Hepatocyte (in vitro differentiated cells): ENCODE results near the gene ZDHHC13.
A peak's percentile ranks its signal among the peaks of the same experiment; 100 is the strongest.

Experiments
- EZH2 ChIP-seq: fragments of 200-600 bp; sonication (generic); IDR thresholded peaks from 2 replicates; pipeline ENCODE4 v1.6.1; 2016; ENCODE audit warnings: antibody characterized with exemption, mild to moderate bottlenecking, borderline replicate concordance
- EZH2phosphoT487 ChIP-seq: fragments of 200-600 bp; sonication (generic); IDR thresholded peaks from one replicate; pipeline ENCODE4 v1.6.1; 2018; ENCODE audit warnings: antibody characterized with exemption, mild to moderate bottlenecking, low read depth, moderate library complexity; ENCODE audit not compliant: unreplicated experiment, severe bottlenecking
- TF ChIP-seq, protein P1 (sequence below): fragments of 200-600 bp; sonication (generic); IDR thresholded peaks from 2 replicates; pipeline ENCODE4 v1.5.1; 2016; ENCODE audit warnings: antibody characterized with exemption, mild to moderate bottlenecking; ENCODE audit not compliant: poor library complexity

DNA sequence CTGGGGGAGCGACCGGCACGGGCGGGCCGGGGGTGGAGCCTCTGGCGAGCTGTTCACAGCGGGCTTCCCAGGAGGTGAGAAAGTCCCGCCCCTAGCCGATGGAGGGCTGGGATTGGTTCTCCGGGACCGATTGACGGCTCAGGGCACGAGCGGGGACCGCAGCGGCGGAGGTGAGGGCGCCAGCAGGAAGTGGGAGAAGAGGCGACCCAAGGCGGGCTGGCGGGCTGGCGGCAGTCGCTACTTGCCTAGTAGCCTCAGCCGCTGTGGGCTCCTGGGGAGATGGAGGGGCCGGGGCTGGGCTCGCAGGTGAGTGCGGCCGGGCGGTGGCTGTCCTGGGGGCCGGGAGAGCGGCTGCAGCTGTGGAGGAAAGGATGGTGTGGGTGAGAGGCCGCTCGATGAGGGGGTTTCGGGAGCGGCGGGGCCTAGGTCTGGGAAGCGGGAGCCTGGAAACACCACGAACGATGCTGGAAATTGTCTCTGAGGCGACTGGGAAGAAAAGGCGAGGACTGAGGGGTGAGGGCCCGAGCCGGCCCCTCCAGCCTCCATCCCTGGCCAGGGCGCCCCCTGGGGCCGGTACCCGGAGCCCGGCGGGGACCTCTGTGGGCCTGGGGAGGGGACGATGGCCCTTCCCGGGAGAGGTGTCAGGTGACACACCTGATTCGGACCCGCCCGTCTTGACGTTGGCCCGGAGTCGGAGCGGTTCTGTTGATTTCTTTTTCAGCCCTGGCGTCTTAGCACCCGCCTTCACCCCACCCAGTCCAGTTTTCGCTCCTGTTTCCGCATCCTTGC, at the start of gene ZDHHC13:
- TF ChIP-seq EZH2 (no peak), EZH2phosphoT487 (no peak)
- TF ChIP-seq, protein P1, sequence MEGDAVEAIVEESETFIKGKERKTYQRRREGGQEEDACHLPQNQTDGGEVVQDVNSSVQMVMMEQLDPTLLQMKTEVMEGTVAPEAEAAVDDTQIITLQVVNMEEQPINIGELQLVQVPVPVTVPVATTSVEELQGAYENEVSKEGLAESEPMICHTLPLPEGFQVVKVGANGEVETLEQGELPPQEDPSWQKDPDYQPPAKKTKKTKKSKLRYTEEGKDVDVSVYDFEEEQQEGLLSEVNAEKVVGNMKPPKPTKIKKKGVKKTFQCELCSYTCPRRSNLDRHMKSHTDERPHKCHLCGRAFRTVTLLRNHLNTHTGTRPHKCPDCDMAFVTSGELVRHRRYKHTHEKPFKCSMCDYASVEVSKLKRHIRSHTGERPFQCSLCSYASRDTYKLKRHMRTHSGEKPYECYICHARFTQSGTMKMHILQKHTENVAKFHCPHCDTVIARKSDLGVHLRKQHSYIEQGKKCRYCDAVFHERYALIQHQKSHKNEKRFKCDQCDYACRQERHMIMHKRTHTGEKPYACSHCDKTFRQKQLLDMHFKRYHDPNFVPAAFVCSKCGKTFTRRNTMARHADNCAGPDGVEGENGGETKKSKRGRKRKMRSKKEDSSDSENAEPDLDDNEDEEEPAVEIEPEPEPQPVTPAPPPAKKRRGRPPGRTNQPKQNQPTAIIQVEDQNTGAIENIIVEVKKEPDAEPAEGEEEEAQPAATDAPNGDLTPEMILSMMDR, result peak; percentile 49
